ENCODE results near the gene KLHDC9.

DNA sequence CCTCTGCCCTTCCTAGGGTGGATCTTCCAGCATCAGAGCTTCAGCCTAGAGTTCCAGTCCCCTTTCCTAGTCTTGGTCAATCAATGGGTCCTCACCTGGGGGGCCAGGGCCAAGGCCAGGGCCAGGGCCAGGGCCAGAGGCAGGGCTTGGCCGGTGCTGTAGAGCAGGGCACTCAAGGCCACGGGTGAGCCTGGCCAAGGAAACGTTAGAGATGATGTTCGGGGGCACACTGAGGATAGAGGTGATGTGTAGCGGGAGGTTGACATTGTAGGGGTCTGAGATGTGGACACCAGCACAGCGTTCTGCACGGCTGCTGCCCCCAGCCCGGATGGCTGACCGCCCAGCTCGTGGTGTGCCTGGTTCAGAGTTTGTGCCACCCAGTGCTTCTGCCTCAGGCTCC lies 46.9 kb upstream of the KLHDC9 start:
- TF ChIP-seq, protein P1, sequence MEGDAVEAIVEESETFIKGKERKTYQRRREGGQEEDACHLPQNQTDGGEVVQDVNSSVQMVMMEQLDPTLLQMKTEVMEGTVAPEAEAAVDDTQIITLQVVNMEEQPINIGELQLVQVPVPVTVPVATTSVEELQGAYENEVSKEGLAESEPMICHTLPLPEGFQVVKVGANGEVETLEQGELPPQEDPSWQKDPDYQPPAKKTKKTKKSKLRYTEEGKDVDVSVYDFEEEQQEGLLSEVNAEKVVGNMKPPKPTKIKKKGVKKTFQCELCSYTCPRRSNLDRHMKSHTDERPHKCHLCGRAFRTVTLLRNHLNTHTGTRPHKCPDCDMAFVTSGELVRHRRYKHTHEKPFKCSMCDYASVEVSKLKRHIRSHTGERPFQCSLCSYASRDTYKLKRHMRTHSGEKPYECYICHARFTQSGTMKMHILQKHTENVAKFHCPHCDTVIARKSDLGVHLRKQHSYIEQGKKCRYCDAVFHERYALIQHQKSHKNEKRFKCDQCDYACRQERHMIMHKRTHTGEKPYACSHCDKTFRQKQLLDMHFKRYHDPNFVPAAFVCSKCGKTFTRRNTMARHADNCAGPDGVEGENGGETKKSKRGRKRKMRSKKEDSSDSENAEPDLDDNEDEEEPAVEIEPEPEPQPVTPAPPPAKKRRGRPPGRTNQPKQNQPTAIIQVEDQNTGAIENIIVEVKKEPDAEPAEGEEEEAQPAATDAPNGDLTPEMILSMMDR (conservative IDR thresholded peaks at IDR 0.05): no peak
- no peak for TF ChIP-seq ZFX (IDR thresholded peaks at IDR 0.05)
